PC-3 (cell line): ENCODE results near the gene ACBD6.

Experiments
- CTCF ChIP-seq: fragments of 300-600 bp; sonication (generic); conservative IDR thresholded peaks from 2 replicates; pipeline ENCODE4 v1.5.1; 2017; ENCODE audit warnings: antibody characterized with exemption, low read depth, mild to moderate bottlenecking, low read length
- EZH2phosphoT487 ChIP-seq: fragments of 300-600 bp; sonication (generic); IDR thresholded peaks from 2 replicates; pipeline ENCODE4 v1.6.1; 2018; ENCODE audit warnings: mild to moderate bottlenecking, antibody characterized with exemption, low read length, borderline replicate concordance

GRCh38 chr1:180548686-180549317 is 46.4 kb upstream of the ACBD6 start:
- no peak for TF ChIP-seq CTCF
- TF ChIP-seq EZH2phosphoT487, result no peak
